ENCODE data around the gene MLANA.

GRCh38 chr9:5857928-5858327 lies 32.8 kb upstream of the MLANA start:
- TF ChIP-seq POLR2A (IDR thresholded peaks at IDR 0.05): no peak
- TF ChIP-seq, protein P1, sequence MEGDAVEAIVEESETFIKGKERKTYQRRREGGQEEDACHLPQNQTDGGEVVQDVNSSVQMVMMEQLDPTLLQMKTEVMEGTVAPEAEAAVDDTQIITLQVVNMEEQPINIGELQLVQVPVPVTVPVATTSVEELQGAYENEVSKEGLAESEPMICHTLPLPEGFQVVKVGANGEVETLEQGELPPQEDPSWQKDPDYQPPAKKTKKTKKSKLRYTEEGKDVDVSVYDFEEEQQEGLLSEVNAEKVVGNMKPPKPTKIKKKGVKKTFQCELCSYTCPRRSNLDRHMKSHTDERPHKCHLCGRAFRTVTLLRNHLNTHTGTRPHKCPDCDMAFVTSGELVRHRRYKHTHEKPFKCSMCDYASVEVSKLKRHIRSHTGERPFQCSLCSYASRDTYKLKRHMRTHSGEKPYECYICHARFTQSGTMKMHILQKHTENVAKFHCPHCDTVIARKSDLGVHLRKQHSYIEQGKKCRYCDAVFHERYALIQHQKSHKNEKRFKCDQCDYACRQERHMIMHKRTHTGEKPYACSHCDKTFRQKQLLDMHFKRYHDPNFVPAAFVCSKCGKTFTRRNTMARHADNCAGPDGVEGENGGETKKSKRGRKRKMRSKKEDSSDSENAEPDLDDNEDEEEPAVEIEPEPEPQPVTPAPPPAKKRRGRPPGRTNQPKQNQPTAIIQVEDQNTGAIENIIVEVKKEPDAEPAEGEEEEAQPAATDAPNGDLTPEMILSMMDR (IDR thresholded peaks at IDR 0.05): no peak

All from breast epithelium (tissue), 3 donors.